Esophagus squamous epithelium (tissue), 4 donors: ENCODE measurements around the gene ARHGAP26.

Source experiments
- POLR2A ChIP-seq, 4 donors: fragments of 450-650 bp; IDR thresholded peaks; one replicate each; pipeline ENCODE4 v1.6.1; 2017; ENCODE audit warnings: antibody characterized with exemption in 4 of 4, mild to moderate bottlenecking in 4 of 4, moderate library complexity in 3 of 4
- TF ChIP-seq, protein P1 (sequence below), 6 experiments: fragments of 450-650 bp in 4 of 6; fragments of 200-600 bp in 2 of 6; sonication (generic) in 2 of 6; IDR thresholded peaks; one replicate each; pipeline ENCODE4 v1.5.1; 2016 to 2019; ENCODE audit warnings: antibody characterized with exemption in 6 of 6, mild to moderate bottlenecking in 4 of 6, moderate library complexity in 4 of 6

DNA sequence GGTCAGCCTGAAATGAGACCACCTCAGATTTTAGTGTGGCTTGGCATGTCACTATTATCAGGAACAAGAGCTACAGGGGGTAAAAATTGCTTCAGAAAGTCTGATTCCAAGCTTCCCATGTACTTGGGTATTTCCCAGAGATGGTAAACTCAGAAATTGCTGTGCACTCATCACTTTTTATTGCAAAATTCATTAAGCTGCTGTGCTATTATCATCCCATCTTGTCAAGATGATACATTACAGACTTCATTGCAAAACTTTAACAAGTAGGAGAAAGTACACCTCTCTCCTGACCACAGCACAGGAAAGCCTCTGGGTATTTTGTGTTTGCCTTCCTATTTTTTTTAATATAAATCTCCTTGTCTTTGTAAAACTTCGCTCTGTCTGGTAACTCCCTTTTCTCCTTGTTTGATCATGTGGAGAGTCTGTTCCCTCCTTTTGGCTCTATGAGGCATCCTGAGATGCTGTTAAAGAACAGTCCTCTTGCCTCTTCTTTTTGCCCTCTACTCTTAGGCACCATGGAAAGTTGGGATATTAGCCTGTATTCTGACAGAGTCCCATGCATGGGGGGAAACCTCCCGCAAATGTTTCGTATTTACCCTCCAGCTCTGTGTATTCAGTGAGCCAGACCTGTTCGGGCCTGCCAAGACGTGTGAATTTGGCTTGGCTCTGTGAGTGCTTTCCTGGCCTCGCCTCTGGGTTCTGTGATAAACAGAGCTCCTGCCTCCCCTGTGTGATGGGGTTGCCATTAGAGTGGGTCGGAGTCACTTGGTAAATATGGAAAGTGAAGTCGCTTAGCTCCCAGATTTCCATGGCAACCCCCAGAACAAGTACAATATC lies 372.6 kb downstream of the ARHGAP26 start:
- TF ChIP-seq, protein P1, sequence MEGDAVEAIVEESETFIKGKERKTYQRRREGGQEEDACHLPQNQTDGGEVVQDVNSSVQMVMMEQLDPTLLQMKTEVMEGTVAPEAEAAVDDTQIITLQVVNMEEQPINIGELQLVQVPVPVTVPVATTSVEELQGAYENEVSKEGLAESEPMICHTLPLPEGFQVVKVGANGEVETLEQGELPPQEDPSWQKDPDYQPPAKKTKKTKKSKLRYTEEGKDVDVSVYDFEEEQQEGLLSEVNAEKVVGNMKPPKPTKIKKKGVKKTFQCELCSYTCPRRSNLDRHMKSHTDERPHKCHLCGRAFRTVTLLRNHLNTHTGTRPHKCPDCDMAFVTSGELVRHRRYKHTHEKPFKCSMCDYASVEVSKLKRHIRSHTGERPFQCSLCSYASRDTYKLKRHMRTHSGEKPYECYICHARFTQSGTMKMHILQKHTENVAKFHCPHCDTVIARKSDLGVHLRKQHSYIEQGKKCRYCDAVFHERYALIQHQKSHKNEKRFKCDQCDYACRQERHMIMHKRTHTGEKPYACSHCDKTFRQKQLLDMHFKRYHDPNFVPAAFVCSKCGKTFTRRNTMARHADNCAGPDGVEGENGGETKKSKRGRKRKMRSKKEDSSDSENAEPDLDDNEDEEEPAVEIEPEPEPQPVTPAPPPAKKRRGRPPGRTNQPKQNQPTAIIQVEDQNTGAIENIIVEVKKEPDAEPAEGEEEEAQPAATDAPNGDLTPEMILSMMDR (IDR thresholded peaks at IDR 0.05): no peak
- no peak for TF ChIP-seq POLR2A (IDR thresholded peaks at IDR 0.05)
